ENCODE results near the gene KAZALD1.

KAZALD1 gene

DNA sequence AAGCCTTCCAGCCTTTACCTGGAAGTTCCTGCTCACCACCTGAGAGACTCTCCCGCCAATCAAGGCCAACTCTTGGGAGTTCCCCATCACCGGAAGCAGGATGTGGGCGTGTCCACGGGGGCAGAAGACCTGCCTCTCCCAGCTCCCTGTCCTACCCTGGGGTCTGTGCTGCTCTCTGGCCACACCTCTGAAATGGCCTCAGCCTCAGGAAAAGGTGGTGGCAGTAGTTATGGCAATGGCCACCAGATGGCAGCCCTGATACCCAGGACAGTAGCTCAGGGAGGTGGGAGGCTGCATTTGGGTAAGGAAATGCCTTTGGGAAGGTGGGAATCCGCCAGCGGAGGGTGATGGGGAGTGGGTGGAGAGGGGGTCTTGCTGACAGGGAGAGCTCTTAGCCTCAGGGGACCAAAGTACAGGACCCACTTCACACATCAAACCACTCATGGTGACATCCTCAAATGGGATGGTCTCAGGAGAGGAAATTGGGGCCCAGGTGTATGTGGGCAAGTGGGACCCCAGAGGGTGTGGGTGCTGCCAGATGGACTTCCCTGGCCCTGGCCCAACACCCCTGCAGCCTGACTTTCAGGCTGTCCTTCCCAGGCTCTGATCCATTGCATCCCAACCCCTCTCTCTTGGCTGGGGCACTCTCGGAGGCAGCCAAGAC is 33.9 kb downstream of the KAZALD1 start:
- DNase-seq (ENCODE audit: low spot score), result peak; percentile 88

DNA sequence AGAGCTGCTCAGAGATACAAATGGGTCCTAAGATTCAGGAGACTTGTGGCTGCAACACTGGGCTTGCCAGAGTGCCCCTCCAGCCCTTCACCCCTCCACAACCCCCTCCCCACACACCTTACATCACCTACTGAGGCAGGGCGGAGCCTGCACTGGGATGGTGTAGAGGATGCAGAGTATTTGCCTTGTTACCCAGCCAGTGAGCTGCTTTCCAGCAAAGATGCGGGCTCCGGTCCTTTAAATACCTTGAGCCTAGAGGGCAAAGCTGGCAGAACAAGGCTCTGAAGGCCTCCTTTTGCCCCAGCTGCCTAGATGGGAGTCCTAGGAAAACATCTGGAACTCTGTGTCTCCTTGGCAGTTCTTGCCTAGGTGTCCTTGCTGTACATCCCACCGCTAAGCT is 34.6 kb downstream of the KAZALD1 start:
- DNase-seq (ENCODE audit: low spot score), result no peak

DNA sequence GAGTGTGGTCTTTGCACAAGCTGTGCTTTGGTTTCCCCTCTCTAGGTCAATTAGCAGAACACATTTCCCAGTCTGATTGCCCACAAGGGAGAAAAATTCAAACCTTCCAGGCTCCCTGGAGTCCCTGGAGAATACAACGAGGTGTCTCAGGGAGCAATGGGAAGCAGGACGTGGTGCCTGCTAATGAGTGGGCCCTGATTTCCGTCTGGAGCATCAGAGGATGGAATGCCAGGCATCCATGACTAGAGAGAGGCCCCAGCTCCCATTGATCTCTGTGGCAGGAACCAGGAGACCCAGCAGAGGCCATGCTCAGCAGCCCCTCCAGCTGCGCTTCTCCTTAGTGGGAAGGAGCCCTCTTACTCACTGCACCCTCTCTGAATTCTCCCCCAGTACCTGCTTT is 36.1 kb downstream of the KAZALD1 start:
- DNase-seq (ENCODE audit: low spot score), result no peak

DNA sequence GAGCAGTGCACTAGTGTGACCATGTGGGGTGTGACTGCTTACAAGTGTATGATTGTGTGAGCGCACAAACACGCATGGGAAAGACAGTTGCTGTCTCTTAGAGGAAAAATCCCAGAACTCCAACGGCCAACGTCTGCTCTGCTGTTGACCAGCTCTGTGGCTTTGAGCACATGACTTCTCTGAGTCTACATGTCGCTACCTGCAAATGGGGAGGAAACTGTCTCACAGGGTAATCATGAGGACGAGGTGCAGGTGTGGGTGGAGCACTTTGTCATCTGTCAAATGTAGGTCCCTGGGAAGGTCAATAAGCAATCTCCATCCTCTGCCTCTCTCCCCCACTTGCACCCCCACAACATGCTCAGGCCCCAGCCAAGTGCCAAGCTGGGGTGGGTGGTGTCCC is 38.1 kb downstream of the KAZALD1 start:
- DNase-seq (ENCODE audit: low spot score), result no peak

DNA sequence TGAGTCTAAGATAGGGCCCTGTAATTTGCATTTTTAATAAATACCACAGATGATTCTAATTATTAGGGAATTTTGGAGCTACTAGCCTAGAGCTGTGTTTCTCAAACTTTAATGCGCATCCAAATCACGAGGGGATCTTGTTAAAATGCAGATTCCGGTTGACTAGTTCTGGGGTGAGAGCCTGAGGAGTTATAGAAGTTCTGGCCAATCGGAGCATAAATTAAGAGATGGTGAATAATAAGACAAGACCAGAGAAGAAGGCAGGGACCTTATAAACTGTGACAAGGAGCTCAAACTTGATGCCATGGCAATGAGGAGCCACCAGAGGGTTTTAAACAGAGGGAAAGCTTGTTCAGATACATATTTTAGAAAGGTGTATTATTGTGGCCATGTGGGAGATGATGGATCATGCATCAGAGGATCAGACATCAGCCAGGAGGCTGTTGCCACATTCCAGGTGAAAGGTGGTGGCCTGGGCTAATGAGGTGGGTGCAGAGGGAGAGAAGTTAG is 39.6 kb downstream of the KAZALD1 start:
- DNase-seq (ENCODE audit: low spot score), result no peak

DNA sequence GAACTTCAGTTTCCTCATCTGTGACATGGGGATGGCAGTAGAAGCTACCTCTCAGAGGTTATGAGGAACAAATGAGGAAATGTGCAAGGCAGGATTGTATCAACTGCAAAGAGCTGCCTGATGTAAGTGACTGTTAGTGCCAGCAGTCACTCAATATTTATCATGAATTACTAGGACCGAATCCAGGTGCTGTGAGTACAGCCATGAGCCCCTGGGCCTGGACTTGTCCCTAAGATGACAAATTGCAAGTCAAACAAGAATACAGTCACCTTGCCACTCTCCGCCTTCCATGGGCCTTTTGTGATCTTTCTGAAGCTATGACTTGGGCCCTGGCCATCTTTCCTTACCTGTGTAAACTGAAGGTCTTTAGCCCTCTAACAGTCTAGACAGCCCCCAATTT is 41.6 kb downstream of the KAZALD1 start:
- no peak for DNase-seq (ENCODE audit: low spot score)

DNA sequence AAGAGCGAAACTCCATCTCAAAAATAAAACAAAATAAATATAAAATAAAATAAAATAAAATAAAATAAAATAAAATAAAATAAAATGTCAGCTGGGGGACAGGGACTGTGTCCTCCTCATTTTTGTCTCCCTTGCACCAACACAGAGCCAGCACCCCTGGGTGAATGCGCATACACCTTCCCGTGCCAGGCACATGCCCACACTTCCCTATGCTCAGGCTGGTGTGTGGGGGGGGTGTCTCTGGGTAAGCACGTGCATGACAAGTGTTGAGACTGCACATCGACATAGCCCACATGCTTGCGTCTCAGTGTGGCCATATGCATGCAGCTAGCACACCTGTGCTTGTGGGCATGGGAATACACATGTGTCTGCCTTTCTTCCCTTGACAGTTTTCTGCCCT is 44.6 kb downstream of the KAZALD1 start:
- DNase-seq (ENCODE audit: low spot score), result no peak

DNA sequence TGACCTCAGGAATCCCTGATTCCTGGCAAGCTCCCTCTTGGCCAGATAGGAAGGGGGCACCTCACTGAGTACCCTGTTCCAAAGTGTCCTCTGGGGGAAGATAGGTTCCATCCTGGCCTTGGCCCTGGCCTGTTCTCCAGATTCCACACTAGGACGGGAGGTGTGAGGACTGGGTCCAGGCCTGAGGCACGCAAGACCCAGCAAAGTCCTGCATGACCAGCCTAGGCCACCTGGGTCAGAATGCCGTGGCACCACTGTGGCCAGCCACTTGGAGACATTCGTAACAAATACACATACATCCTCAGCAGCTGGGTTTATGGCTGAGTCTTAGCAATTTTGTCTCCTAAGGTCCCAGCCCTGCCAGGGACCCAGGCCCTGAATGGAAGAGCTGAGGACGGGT is 46.0 kb downstream of the KAZALD1 start:
- DNase-seq (ENCODE audit: low spot score), result no peak

DNA sequence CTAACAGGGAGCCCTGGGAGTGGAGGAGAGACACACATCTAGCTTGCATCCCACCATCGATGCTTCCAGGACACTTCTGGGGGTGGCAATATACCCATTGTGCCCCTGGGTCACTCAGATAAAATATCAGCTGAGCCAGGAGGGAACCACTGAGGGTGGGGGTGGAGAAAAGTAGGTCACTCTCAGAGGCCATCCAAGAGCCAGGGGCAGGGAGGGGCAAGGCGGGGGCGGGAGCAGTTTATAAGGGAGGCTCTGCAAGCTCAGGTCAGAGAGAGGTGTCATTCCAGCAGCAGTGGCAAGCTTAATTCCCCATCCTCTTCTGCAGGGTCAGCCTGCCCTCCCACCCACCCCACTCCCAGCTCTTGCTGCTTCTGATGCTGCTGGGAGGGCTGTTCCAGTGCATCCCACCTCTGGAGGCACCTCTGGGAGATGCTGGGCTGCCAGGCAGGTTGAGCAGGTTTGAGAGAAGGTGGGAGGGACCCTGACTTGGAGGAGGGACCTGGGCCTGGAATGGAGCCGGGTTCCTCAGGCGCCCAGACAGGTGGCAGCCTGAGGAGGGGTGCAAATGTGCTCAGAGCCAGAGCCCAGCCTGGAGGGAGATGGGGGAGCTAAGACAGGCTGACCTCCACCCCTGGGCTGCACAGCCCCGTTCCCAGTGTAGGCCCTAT is 49.2 kb downstream of the KAZALD1 start:
- DNase-seq (ENCODE audit: low spot score), result no peak

DNA sequence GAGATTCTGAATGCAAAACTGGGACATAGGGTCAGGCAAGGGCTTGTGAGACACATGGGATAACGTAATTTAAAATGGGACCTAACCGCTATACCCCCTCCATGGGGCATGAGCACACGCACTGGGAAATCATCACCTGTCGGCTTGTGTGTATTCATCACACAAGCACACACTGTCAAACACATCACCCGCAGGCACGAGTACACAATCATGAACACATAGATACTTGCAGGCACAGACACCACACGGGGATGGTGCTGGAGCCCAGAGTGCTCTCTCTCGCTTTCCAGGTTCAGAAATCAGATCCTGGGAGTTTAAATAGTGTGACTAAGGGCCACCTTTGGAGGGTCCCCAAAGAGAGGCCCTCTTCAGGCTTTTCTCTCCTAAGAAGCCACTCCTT is 49.8 kb downstream of the KAZALD1 start:
- no peak for DNase-seq (ENCODE audit: low spot score)

DNA sequence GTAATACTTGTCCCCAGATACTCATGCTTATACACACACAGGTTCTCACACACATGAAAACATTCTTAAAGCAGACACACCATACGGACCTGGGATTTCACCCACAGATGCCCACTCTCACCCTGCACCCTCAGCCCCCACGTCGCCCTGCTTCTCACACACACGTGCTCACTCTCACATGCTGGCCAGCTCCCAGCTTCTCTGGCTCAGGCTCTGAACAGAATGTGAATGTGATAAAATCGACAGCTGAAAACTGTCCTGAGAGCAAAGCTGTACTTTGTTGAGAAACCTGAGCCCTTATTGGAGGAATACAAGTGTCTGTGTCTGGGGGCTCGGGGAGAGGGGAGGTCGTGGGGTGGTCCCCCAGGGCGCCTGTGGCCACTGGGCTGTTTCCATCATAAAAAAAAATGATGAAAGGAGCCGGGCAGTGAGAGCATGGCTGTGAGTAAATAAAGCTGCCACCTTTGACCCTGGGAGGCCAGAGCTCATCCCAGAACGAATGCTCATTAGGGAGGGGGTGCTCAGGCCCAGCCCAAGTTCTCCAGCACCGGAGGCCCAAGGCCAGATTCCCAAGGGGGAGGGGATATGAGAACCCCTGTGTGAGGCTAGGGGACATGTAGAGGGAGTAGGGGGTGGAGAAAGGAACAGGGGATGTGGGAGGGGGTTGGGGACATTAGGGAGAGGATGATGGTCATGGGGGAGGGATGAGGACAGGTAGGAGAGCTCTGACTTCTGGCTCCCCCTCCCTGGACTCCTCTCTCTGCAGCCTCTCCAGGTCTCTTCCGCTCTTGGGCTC is 51.2 kb downstream of the KAZALD1 start:
- DNase-seq (ENCODE audit: low spot score), result no peak

DNA sequence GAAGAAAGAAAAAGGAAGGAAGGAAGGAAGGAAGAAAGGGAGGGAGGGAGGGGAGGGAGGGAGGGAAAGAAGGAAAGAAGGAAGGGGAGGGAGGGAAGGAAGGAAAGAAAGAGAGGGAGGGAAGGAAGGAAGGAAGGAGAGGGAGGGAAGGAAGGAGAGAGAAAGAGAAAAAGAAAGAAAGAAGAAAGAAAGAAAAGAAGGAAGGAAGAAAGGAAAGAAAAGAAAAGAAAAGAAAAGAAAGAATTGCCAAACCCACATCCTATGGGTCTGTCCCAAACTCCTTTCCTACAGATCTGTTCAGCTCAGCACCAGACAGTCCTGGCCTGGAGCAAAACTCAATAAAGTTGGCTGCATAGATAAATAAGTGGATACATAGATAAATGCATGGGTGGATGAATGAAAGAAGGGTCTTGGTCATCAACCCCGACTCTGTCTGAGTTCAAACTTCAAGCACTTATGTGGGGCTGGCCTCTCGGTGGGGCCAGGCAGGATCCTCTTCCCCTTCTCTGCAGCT is 52.2 kb downstream of the KAZALD1 start:
- DNase-seq (ENCODE audit: low spot score), result no peak

DNA sequence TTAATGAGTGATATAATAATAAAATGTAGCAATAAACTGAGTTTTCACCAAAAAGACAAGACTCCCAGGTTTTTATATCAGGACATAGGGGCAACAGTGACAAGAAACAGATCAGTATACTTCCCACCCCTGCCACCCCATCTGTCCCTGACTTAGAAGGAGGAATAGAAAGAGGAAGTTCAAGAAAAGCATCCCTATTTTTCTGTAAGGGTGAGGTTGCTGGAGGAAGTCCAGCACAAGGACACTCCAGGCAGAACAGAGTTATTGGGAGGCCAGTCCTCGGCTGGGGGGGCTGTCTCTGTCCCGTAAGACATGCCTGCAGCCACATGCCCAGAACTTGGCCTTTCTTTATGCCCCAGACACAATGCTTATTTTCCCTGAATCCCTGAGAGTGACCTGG is 52.9 kb downstream of the KAZALD1 start:
- no peak for DNase-seq (ENCODE audit: low spot score)
